Activated CD4-positive, alpha-beta memory T cell treated with anti-CD3 and anti-CD28 coated beads for 36 hours (primary cell): ENCODE data around the gene SLC4A2. TPM values are rescaled to one million over a fixed set of nuclear protein-coding genes. Genes with fewer than 3 reads are reported as not detected.

Source experiments
- CTCF ChIA-PET: fragments of 350-600 bp; sonication (Branson Sonifier 250); formaldehyde crosslinking; loops from one replicate; lab custom pipeline; 2021; ENCODE audit warnings: antibody characterized with exemption, inconsistent platforms; lab: Charles Lee
- POLR2A ChIA-PET: fragments of 350-600 bp; sonication (Branson Sonifier 250); formaldehyde crosslinking; loops from one replicate; lab custom pipeline; 2021; ENCODE audit warnings: antibody characterized with exemption; lab: Charles Lee
- DNase-seq: peaks from one replicate; pipeline ENCODE4 v3.0.0-alpha.2; 2020
- H3K27ac Mint-ChIP-seq: one replicate; pipeline ENCODE4 v1.8.0; 2021; ENCODE audit warnings: mixed read lengths
- H3K27me3 Mint-ChIP-seq: one replicate; pipeline ENCODE4 v1.8.0; 2021; ENCODE audit warnings: mixed read lengths
- H3K36me3 Mint-ChIP-seq: one replicate; pipeline ENCODE4 v1.8.0; 2021; ENCODE audit warnings: mixed read lengths
- H3K4me1 Mint-ChIP-seq: one replicate; pipeline ENCODE4 v1.8.0; 2021; ENCODE audit warnings: low read depth, mixed read lengths
- H3K4me3 Mint-ChIP-seq: one replicate; pipeline ENCODE4 v1.8.0; 2021; ENCODE audit warnings: mild to moderate bottlenecking, mixed read lengths
- H3K9me3 Mint-ChIP-seq: one replicate; pipeline ENCODE4 v1.8.0; 2021; ENCODE audit warnings: mixed read lengths
- intact Hi-C: fragments of 100-400 bp; cut with micrococcal nuclease; formaldehyde crosslinking; loops from one replicate; pipeline ENCODE4 v1.15.1; 2023
- total RNA-seq, 2 experiments: library from RNA; stranded (reverse); gene quantifications; one replicate each; pipeline ENCODE4 v1.2.3, GENCODE V29; 2021

The SLC4A2 gene
- total RNA-seq, 2 experiments from 2014 or later, result 46.7 to 50.5 TPM

GRCh38 chr7:151078233-151079040 is 19.0 kb downstream of the SLC4A2 start:
- intact Hi-C loops, result no loop called here
- DNase-seq, result no peak
- Mint-ChIP-seq H3K27me3 (no peaks in the 10 kb centered on the region), H3K9me3 (no peaks in the 10 kb centered on the region), H3K4me1 (peaks cover 28% of the 10 kb centered on the region), H3K36me3 (peaks cover 15% of the 10 kb centered on the region), H3K4me3 (peak overlapping the region; percentile 93), H3K27ac (peak overlapping the region; percentile 61)
- POLR2A ChIA-PET, result interaction anchor here (0.8 to 1.8 kb wide), 2 partner anchors 8 to 11 kb away, joined by 3 to 4 read pairs; partner anchors contain the start of gene AGAP3
- CTCF ChIA-PET, result interaction anchor here (0.7 to 1.1 kb wide), 2 partner anchors 10 to 116 kb away, joined by 3 read pairs; no protein-coding TSS in a partner anchor

DNA sequence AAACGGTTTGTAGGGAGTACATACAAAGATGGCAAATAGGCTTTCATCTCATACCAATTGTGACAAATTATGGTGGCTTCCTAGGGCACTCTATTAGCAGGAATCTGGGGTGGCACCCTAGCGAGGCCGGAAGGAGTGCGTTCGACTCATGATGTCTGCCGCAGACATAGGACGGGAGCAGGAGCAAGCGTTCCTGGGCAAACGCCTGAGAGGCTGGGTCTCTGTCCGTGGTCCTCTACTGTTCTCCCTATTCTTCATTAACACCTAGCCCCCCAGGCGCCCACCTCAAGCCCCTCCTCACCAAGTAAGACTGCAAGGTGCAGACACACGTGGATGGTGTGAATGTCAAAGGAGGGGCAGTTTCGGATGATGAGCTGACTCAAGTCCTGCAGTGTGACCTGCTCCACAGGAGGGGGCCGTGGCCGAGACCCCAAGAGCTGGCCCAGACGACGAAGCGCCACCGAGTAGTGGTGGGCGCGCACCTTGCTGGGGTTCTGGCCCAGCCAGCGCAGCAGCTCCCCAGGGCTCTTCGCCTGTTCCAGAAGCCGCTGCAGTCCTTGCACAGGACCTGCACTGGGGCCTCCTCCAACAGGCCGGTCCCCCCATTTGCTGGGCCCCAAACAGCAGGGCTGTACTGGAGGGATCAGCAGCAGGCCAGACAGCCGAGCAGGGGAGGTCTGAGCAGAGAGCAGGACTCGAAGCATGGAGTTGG is 20.0 kb downstream of the SLC4A2 start:
- peak overlapping the region; percentile 86 for H3K27ac Mint-ChIP-seq

GRCh38 chr7:151080067-151080521 is 20.7 kb downstream of the SLC4A2 start:
- H3K27me3 Mint-ChIP-seq, result peaks cover 2% of the 10 kb centered on the region
- ChIA-PET POLR2A (interaction anchor here (1.0 to 1.5 kb wide), 3 partner anchors 10 to 55 kb away, joined by 3 to 5 read pairs (median 5); partner anchors contain the start of gene ATG9B), CTCF (interaction anchor here (0.9 to 1.6 kb wide), 3 partner anchors 30 to 164 kb away, joined by 3 to 9 read pairs (median 4); no protein-coding TSS in a partner anchor)
- no peaks in the 10 kb centered on the region for H3K9me3 Mint-ChIP-seq
- peak overlapping the region; percentile 86 for H3K27ac Mint-ChIP-seq
- peaks cover 13% of the 10 kb centered on the region for H3K36me3 Mint-ChIP-seq
- peaks cover 32% of the 10 kb centered on the region for H3K4me1 Mint-ChIP-seq
- intact Hi-C loops, result loop anchor here (1.0 to 2.0 kb wide), 4 partner anchors 22 to 271 kb away; partner anchors contain the start of genes ABCF2 and CHPF2
- DNase-seq, result no peak
- peak overlapping the region; percentile 93 for H3K4me3 Mint-ChIP-seq

More for the DNA sequence above, 20.0 kb downstream of the SLC4A2 start:
- CTCF ChIA-PET, result no interaction called here
- Mint-ChIP-seq H3K4me1 (peaks cover 28% of the 10 kb centered on the region), H3K9me3 (no peaks in the 10 kb centered on the region), H3K4me3 (peak overlapping the region; percentile 93), H3K36me3 (peaks cover 13% of the 10 kb centered on the region), H3K27me3 (no peaks in the 10 kb centered on the region)
- POLR2A ChIA-PET, result no interaction called here
- no peak for DNase-seq
- intact Hi-C loops, result no loop called here

GRCh38 chr7:151080522-151081169 is 21.3 kb downstream of the SLC4A2 start, which contains the start of gene FASTK:
TSS of gene FASTK (minus strand) at chr7:151080809. CDS start at chr7:151080766, 43 bp downstream.
- peak; percentile 93 for DNase-seq
- H3K4me3 Mint-ChIP-seq, result peak within 1 kb of the TSS; percentile 98
- peak within 1 kb of the TSS; percentile 86 for H3K27ac Mint-ChIP-seq
- H3K27me3 Mint-ChIP-seq, result peaks cover 5% of the 10 kb centered on the region
- no peaks in the 10 kb centered on the region for H3K9me3 Mint-ChIP-seq
- intact Hi-C loops, result loop anchor here (1.0 to 2.0 kb wide), 4 partner anchors 22 to 270 kb away; partner anchors contain the start of genes ABCF2 and CHPF2
- H3K4me1 Mint-ChIP-seq, result peaks cover 35% of the 10 kb centered on the region
- ChIA-PET CTCF (interaction anchor here (0.9 to 1.6 kb wide), 3 partner anchors 30 to 163 kb away, joined by 3 to 9 read pairs (median 4); no protein-coding TSS in a partner anchor), POLR2A (interaction anchor here (0.7 to 1.5 kb wide), 4 partner anchors 9 to 62 kb away, joined by 3 to 5 read pairs (median 4); partner anchors contain the start of gene ATG9B)
- peaks cover 11% of the 10 kb centered on the region for H3K36me3 Mint-ChIP-seq

- intact Hi-C loops, result loop anchor here (2.0 kb wide), 2 partner anchors 151 to 269 kb away; partner anchors contain the start of gene CHPF2
- Mint-ChIP-seq H3K4me3 (peak overlapping the region; percentile 98), H3K27me3 (peaks cover 5% of the 10 kb centered on the region), H3K4me1 (peaks cover 38% of the 10 kb centered on the region), H3K36me3 (peaks cover 6% of the 10 kb centered on the region), H3K9me3 (no peaks in the 10 kb centered on the region), H3K27ac (peak overlapping the region; percentile 70)
- CTCF ChIA-PET, result interaction anchor here (0.9 to 1.6 kb wide), 3 partner anchors 29 to 163 kb away, joined by 3 to 9 read pairs (median 4); no protein-coding TSS in a partner anchor
- DNase-seq, result no peak
- POLR2A ChIA-PET, result interaction anchor here (0.7 to 1.5 kb wide), 4 partner anchors 8 to 63 kb away, joined by 3 to 5 read pairs (median 4); partner anchors contain the start of gene ATG9B
Observed at GRCh38 chr7:151081170-151082101, 22.0 kb downstream of the SLC4A2 start.

DNA sequence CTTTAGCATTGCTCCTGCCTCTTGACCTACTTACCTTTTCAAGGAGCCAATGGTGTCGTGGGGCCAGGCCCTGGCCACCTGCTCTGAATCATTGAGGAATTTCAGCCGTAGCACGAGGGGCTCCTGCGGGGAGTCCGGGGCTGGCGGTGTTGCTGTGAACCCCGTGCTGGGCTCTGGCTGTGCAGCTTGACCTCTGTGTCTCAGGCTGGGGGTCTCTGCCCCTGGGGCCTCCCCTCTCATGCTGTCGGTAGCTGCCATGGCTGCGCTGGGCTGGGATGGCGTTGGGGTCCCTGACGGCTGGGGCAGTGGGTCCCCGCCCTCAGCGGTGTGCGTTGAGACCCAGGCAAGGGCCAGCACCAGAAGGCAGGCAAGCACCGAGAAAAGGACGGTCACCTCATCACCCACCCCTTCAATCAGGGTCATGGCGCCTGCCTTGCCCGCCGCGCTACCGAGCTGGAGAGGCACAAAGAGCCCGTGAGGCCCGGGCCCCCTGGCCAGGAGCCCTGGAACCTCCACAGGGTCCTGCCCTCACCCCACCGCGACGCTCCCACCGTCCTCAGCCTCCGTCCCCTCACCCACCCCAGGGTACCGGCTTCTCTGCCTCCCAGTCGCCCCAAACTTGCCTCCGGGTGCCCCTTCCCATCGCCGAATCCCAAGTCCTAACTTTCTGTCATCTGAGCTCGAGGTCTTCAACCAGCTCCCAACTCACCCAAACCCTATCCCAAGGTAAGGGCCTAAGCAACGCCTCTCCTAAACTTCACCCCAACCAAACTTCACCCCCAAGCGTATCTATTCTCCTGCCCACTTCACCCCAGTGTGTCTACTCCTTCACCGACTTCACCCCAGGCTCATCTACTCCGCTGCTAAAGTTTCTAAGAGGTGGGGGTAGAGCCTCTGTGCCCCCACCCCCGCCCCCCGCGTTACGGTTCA is 23.0 kb downstream of the SLC4A2 start:
- peak overlapping the region; percentile 78 for H3K27ac Mint-ChIP-seq
- H3K27me3 Mint-ChIP-seq, result peaks cover 5% of the 10 kb centered on the region
- ChIA-PET CTCF (interaction anchor here (1.8 kb wide), 1 partner anchor 54 kb away, joined by 8 read pairs; the partner anchor contains the start of gene ABCB8), POLR2A (interaction anchor here (0.6 kb wide), 1 partner anchor 24 kb away, joined by 3 read pairs; no protein-coding TSS in a partner anchor)
- H3K36me3 Mint-ChIP-seq, result peaks cover 6% of the 10 kb centered on the region
- DNase-seq, result no peak
- no peaks in the 10 kb centered on the region for H3K9me3 Mint-ChIP-seq
- intact Hi-C loops, result loop anchor here (1.0 kb wide), 1 partner anchor 54 kb away; the partner anchor contains the start of gene ABCB8
- peaks cover 38% of the 10 kb centered on the region for H3K4me1 Mint-ChIP-seq
- H3K4me3 Mint-ChIP-seq, result peak overlapping the region; percentile 98

- Mint-ChIP-seq H3K4me1 (peaks cover 39% of the 10 kb centered on the region), H3K9me3 (no peaks in the 10 kb centered on the region), H3K4me3 (peak within 1 kb of the TSS; percentile 98), H3K27ac (peak within 1 kb of the TSS; percentile 78), H3K27me3 (peaks cover 5% of the 10 kb centered on the region), H3K36me3 (peaks cover 3% of the 10 kb centered on the region)
- intact Hi-C loops, result loop anchor here (1.0 kb wide), 1 partner anchor 55 kb away; the partner anchor contains the start of gene ABCB8
- ChIA-PET CTCF (interaction anchor here (1.8 to 2.7 kb wide), 2 partner anchors 27 to 55 kb away, joined by 8 to 9 read pairs; partner anchors contain the start of gene ABCB8), POLR2A (interaction anchor here (0.6 to 1.0 kb wide), 2 partner anchors 23 to 25 kb away, joined by 3 read pairs; no protein-coding TSS in a partner anchor)
- DNase-seq, result peak; percentile 85
Observed at GRCh38 chr7:151083071-151083823, 23.9 kb downstream of the SLC4A2 start, which contains the start of gene TMUB1. TSS of gene TMUB1 (minus strand) at chr7:151083493. CDS start at chr7:151082563, 930 bp downstream.

DNA sequence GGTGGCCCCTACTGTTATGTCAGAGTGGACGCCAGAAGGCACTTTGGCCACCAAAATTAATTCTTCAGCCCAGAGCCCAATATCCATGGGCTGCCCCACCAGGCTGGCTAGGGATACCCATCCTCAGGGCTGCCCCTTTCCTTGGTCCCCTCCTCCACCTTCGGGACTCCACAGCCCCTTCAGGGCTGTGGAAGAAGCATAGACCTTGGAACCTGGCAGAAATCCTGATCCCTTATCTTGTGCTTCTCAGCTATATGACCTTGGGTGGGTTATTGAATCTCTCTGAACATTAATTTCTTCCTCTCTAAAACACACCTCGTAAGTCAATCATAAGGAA is 24.4 kb downstream of the SLC4A2 start:
- H3K36me3 Mint-ChIP-seq, result peaks cover 2% of the 10 kb centered on the region
- H3K4me1 Mint-ChIP-seq, result peaks cover 42% of the 10 kb centered on the region
- H3K27me3 Mint-ChIP-seq, result peaks cover 5% of the 10 kb centered on the region
- DNase-seq, result no peak
- intact Hi-C loops, result loop anchor here (1.0 kb wide), 1 partner anchor 55 kb away; the partner anchor contains the start of gene ABCB8
- H3K4me3 Mint-ChIP-seq, result peak overlapping the region; percentile 98
- CTCF ChIA-PET, result interaction anchor here (1.8 to 2.7 kb wide), 2 partner anchors 27 to 56 kb away, joined by 8 to 9 read pairs; partner anchors contain the start of gene ABCB8
- no peak overlapping the region for H3K27ac Mint-ChIP-seq
- POLR2A ChIA-PET, result interaction anchor here (1.0 kb wide), 1 partner anchor 23 kb away, joined by 3 read pairs; no protein-coding TSS in a partner anchor
- H3K9me3 Mint-ChIP-seq, result no peaks in the 10 kb centered on the region
